Stimulated activated CD4-positive, alpha-beta T cell treated with anti-CD3 and anti-CD28 coated beads, Interleukin-4, amount 100 ng/mL, for 1 hour (primary cell): ENCODE measurements around the gene CDC23.

Experiments
- DNase-seq: peaks from one replicate; pipeline ENCODE4 v3.0.0-alpha.2; 2020

CDC23 gene

DNA sequence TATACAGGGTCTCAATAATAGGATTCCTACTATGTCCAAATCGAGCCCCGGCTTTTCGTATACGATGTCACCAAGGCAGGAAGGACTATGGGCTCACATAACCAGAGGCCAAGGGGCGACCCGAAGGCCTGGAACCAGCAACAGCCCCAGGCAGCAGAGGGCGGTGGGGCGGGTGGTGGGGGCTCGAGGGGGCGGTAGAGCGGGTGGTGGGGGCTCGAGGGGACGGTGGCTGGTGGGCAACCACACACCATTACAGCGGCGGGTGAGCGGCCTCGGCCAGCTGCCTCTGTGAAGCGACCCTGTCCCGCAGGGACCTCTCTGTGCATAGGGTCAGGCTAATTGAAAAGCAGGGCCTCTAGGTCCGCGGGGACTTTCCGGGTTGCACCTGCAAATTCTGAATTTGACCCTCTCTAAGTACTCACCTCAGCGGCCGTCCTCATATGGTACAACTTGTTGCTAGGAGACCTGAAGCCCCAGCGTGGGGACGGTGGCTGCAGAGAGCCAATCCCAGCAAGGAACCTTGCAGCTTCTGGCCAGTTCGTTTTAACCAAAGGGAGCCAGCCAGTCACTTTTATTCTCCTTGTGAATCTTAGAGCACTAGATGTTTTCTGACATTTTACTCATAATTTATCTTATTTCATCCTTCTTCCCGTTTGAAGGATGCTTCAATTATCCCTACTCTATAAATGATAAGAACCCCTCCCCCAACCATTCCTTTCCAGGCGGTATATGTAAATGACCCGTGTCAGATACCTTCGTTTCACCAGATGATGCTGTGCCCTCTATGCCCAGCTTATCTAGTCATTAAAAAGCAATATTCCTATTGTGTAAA lies 74.0 kb downstream of the CDC23 start, which contains the start of gene NME5:
NME5 (minus strand) TSS at position 480 of the 832 bp plus-strand sequence. CDS start 648 bp downstream, outside the sequence.
- DNase-seq = no peak
